Mucosa of stomach (tissue), 1 donor: ENCODE data around the gene RNF151.
"Not testable (repeated sequence)": the region's sequence is repeated elsewhere in the genome, so short reads cannot be mapped to it uniquely, and the experiment has no call there.

Experiments
- H3K27me3 ChIP-seq: one replicate; pipeline ENCODE4 v1.7.0; 2013; ENCODE audit warnings: mild to moderate bottlenecking, low read length; ENCODE audit not compliant: control insufficient read depth, insufficient read depth
- H3K36me3 ChIP-seq: one replicate; pipeline ENCODE4 v1.7.0; 2013; ENCODE audit warnings: low read length; ENCODE audit not compliant: control insufficient read depth, insufficient read depth
- H3K4me1 ChIP-seq: one replicate; pipeline ENCODE4 v1.7.0; 2013; ENCODE audit warnings: mild to moderate bottlenecking, low read length; ENCODE audit not compliant: control insufficient read depth, insufficient read depth
- H3K4me3 ChIP-seq: one replicate; pipeline ENCODE4 v1.7.0; 2013; ENCODE audit warnings: low read length
- H3K9ac ChIP-seq: one replicate; pipeline ENCODE4 v1.7.0; 2013; ENCODE audit warnings: mild to moderate bottlenecking, low read length, moderate library complexity
- H3K9me3 ChIP-seq: one replicate; pipeline ENCODE4 v1.7.0; 2013; ENCODE audit warnings: mild to moderate bottlenecking, low read length, moderate library complexity; ENCODE audit not compliant: control insufficient read depth
- donor health status: Pancreatic carcinoma.

Gene RNF151

DNA sequence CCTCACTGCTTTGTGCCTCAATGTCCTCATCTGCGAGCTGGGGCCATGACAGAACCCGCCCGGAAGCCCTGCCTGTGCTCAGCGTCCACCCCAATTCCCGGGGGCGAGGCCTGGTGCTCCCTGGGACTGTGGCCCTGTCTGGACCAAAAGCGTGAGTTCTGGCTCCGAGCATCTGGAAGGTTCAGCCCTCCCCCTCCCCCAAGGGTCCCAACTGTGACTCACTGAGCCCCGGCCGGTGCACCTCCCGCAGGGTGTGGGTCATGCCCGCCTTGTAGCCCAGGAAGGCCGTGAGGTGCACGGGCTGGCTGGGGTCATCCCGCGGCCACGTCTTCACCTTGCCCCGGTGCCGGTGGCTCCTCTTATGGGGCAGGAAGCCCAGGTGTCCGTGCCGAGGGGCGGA is 12.9 kb upstream of the RNF151 start:
- Histone ChIP-seq H3K4me1 (peaks cover 1% of the 10 kb centered on the region), H3K4me3 (no peak overlapping the region), H3K36me3 (no peaks in the 10 kb centered on the region), H3K9ac (no peak overlapping the region), H3K9me3 (no peaks in the 10 kb centered on the region), H3K27me3 (no peaks in the 10 kb centered on the region)

DNA sequence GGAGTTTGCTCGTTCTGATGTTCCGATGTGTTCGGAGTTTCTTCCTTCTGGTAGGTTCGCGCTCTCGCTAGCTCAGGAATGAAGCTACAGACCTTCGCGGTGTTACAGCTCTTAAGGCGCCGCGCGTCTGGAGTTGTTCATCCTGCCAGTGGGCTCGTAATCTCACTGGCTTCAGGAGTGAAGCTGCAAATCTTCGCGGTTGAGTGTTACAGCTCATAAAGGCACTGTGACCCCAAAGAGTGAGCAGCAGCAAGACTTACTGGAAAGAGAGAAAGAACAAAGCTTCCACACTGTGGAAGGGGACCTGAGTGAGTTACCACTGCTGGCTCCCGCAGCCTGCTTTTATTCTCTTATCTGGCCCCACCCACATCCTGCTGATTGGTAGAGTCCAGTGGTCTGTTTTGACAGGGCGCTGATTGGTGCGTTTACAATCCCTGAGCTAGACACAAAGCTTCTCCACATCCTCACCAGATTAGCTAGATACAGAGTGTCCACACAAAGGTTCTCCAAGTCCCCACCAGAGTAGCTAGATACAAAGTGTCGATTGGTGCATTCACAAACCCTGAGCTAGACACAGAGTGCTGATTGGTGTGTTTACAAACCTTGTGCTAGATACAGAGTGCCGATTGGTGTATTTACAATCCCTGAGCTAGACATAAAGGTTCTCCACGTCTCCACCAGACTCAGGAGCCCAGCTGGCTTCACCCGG is 9.1 kb upstream of the RNF151 start:
- H3K9me3 ChIP-seq, H3K4me3 ChIP-seq, H3K27me3 ChIP-seq, H3K9ac ChIP-seq, H3K36me3 ChIP-seq: not testable (repeated sequence)
- H3K4me1 ChIP-seq = peaks cover 16% of the 10 kb centered on the region

- H3K4me3 ChIP-seq, H3K9ac ChIP-seq, H3K27me3 ChIP-seq, H3K9me3 ChIP-seq: not testable (repeated sequence)
- H3K36me3 ChIP-seq = peaks cover 13% of the 10 kb centered on the region
- H3K4me1 ChIP-seq = peaks cover 16% of the 10 kb centered on the region
Measured at GRCh38 chr16:1958143-1958491, 8.5 kb upstream of the RNF151 start.

DNA sequence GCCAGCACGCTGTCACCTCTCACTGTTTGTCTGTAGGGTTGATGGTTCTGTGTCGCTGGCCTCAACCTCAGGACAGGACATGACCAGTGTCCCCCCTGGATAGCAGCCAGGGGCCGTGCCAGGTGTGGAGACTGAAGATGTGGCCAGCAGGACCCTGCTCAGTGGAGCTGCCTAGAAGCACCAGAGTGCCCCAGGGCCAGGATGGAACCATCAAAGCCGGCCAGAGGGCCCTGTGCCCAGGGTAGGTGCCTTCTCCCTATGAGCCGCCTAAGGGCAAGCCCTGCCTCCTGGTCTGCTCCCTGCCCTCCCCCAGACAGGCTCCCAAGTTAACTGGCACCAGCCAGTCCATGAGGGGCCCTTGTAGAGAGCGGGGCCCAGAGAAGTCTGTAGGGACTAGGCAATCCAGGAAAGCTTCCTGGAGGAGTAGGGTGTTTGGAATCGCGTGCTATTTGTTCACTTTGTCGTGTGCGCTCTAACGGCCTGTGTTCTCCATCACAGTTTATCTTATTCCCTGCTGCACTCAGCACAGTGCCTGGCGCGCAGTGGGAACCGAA is 7.9 kb upstream of the RNF151 start:
- H3K27me3 ChIP-seq = no peaks in the 10 kb centered on the region
- peaks cover 13% of the 10 kb centered on the region for H3K36me3 ChIP-seq
- H3K4me3 ChIP-seq = no peak overlapping the region
- H3K9me3 ChIP-seq = no peaks in the 10 kb centered on the region
- no peak overlapping the region for H3K9ac ChIP-seq
- H3K4me1 ChIP-seq = peaks cover 16% of the 10 kb centered on the region

DNA sequence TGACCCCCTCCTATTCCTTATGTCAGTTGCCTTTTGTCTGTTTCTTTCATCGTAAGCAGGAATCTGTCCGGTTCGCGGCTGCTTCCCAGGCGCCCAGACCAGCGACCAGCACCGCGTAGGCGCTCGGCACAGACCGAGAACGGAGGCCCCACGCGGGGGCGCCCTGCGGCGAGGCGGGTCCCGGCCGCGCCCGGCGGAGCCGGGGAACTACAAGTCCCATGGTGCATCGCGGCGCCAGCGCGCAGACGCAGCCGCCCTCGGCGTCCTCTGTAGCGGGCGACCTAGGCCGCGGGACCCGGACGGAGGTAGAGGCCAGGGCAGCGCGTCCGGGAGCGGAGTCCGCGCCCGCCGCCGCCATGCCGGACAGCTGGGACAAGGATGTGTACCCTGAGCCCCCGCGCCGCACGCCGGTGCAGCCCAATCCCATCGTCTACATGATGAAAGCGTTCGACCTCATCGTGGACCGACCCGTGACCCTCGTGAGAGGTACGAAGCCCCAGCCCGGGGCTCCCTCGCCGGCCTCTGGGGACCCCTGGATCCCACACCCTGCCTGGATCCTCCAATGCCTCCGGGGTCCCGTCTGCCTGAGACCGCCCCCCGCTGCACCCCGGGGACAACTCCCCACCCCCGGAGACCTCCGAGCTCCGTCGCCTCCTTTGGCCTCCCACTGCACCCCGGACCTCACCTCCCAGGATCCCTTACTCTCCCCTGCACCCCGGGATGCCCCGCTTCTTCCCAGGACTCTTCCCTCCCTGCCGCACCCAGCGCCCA is 7.2 kb upstream of the RNF151 start, which contains the start of gene NDUFB10:
NDUFB10 (plus strand) TSS at position 270 of the 771 bp plus-strand sequence; CDS start at position 357, 87 bp downstream.
- Histone ChIP-seq H3K4me3 (peak within 1 kb of the TSS; percentile 74), H3K9ac (peak within 1 kb of the TSS; percentile 87), H3K9me3 (no peaks in the 10 kb centered on the region), H3K4me1 (peaks cover 16% of the 10 kb centered on the region), H3K27me3 (no peaks in the 10 kb centered on the region), H3K36me3 (peaks cover 13% of the 10 kb centered on the region)

GRCh38 chr16:1960665-1961630 is 5.7 kb upstream of the RNF151 start:
- peaks cover 21% of the 10 kb centered on the region for H3K4me1 ChIP-seq
- peaks cover 13% of the 10 kb centered on the region for H3K36me3 ChIP-seq
- no peak overlapping the region for H3K9ac ChIP-seq
- no peaks in the 10 kb centered on the region for H3K27me3 ChIP-seq
- no peaks in the 10 kb centered on the region for H3K9me3 ChIP-seq
- no peak overlapping the region for H3K4me3 ChIP-seq

GRCh38 chr16:1961651-1962067 is 5.0 kb upstream of the RNF151 start:
- Histone ChIP-seq H3K4me1 (peaks cover 21% of the 10 kb centered on the region), H3K9me3 (no peaks in the 10 kb centered on the region), H3K4me3 (no peak overlapping the region), H3K36me3 (peaks cover 13% of the 10 kb centered on the region), H3K27me3 (no peaks in the 10 kb centered on the region), H3K9ac (no peak overlapping the region)

DNA sequence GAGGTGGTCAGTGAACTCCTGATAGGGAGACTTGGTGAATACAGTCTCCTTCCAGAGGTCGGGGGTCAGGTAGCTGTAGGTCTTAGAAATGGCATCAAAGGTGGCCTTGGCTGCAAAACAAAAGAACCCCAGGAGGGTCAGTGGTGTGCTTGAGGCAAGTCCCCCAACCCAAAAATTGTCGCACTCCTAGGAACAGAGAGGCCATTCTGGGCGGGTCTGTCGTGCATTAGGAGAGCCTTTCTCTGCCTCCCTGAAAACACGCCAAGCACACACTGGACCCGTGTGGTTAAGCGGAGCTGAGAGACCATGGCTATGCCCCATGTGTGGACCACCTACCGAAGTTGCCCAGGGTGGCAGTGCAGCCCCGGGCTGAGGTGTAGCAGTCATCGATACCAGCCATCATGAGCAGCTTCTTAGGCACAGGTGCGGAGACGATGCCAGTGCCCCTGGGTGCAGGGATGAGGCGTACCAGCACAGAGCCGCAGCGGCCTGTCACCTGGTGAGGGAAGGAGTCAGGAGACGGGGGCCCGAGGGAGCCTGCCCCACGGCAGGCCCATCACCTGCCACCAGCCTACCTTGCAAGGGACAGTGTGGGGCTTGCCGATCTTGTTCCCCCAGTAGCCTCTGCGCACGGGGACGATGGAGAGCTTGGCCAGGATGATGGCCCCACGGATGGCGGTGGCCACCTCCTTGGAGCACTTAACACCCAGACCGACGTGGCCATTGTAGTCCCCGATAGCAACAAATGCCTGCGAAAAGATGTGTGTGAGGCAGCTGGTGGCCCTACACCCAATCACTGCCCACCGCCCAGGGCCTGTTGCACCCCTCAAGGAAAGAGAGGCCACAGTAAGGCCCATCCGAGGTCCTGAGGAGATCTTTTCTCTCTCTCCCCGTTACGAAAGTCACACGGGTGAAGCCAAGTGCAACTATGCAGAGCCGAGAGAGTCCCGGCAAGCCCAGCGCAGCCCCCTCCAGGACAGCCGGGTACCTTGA is 4.2 kb upstream of the RNF151 start:
- not testable (repeated sequence) for H3K4me3 ChIP-seq, H3K27me3 ChIP-seq, H3K9me3 ChIP-seq, H3K9ac ChIP-seq
- Histone ChIP-seq H3K4me1 (peaks cover 21% of the 10 kb centered on the region), H3K36me3 (peaks cover 13% of the 10 kb centered on the region)

DNA sequence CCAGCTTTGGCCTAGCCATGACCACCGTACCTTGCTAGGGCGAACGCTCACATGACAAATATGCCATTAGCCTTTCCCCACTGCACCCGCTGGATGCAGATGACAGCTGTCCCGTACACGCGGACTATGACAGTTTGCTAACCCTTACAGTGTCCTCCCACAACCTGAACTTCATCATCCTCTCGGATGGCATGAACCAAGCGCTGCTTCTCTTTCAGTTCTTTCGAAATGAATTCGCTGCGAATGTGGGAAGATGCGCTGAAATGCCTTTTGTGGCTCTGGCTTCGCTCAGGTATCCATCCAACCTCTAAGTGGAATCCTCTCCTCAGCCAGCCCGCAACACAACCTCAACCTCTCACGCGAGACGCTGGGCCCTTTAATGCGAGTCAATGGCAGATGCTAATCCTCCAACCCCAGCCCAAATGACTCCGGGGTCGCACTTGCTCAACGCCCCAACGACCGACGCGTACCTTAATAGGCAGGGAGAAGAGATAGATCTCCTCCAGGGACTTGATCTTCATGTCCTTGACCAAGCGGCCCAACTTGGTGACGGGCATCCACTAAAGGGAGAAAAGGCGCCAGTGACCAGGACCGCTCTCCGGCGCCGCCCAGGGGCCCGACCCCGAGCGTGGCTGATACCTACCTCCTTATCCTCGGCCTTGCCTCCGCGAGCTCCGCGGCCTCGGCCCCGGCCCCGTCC is 2.7 kb upstream of the RNF151 start:
- H3K36me3 ChIP-seq = peaks cover 13% of the 10 kb centered on the region
- no peaks in the 10 kb centered on the region for H3K27me3 ChIP-seq
- peak overlapping the region; percentile 53 for H3K4me3 ChIP-seq
- H3K4me1 ChIP-seq = peaks cover 17% of the 10 kb centered on the region
- H3K9me3 ChIP-seq = no peaks in the 10 kb centered on the region
- peak overlapping the region; percentile 92 for H3K9ac ChIP-seq

- peaks cover 13% of the 10 kb centered on the region for H3K36me3 ChIP-seq
- peak within 1 kb of the TSS; percentile 92 for H3K9ac ChIP-seq
- no peaks in the 10 kb centered on the region for H3K9me3 ChIP-seq
- H3K4me1 ChIP-seq = peaks cover 14% of the 10 kb centered on the region
- peak within 1 kb of the TSS; percentile 53 for H3K4me3 ChIP-seq
- H3K27me3 ChIP-seq = no peaks in the 10 kb centered on the region
Measured at GRCh38 chr16:1964506-1965395, 1.9 kb upstream of the RNF151 start, which contains the start of gene RPS2. TSS of gene RPS2 (minus strand) at chr16:1964826. CDS start at chr16:1964625, 201 bp downstream.
